Raji (cell line): ENCODE measurements around the gene NEURL1B.

Experiments
- POLR2A ChIP-seq: IDR thresholded peaks from 2 replicates; pipeline ENCODE4 v1.6.1; 2011; ENCODE audit warnings: low read depth, low read length, control low read depth; ENCODE audit not compliant: insufficient read depth

Gene NEURL1B

GRCh38 chr5:172640822-172641358, at the start of gene NEURL1B:
NEURL1B (plus strand) TSS chr5:172641263; CDS start chr5:172641407, 144 bp downstream.
- no peak for TF ChIP-seq POLR2A

GRCh38 chr5:172591636-172592035, 49.4 kb upstream of the NEURL1B start:
- TF ChIP-seq POLR2A = no peak

GRCh38 chr5:172592881-172593280, 48.2 kb upstream of the NEURL1B start:
- TF ChIP-seq POLR2A = no peak

- TF ChIP-seq POLR2A = no peak
Observed at GRCh38 chr5:172593306-172593705, 47.8 kb upstream of the NEURL1B start.

- TF ChIP-seq POLR2A = no peak
Observed at GRCh38 chr5:172593721-172594235, 47.3 kb upstream of the NEURL1B start.

- no peak for TF ChIP-seq POLR2A
Observed at GRCh38 chr5:172594431-172594830, 46.6 kb upstream of the NEURL1B start.

GRCh38 chr5:172594867-172595466, 46.1 kb upstream of the NEURL1B start:
- TF ChIP-seq POLR2A = no peak

- no peak for TF ChIP-seq POLR2A
Observed at GRCh38 chr5:172595596-172596455, 45.2 kb upstream of the NEURL1B start.

- TF ChIP-seq POLR2A = no peak
Observed at GRCh38 chr5:172596638-172597231, 44.3 kb upstream of the NEURL1B start.

- no peak for TF ChIP-seq POLR2A
Observed at GRCh38 chr5:172597755-172598155, 43.3 kb upstream of the NEURL1B start.

- no peak for TF ChIP-seq POLR2A
Observed at GRCh38 chr5:172598251-172599203, 42.5 kb upstream of the NEURL1B start.

GRCh38 chr5:172599204-172599567, 41.9 kb upstream of the NEURL1B start:
- no peak for TF ChIP-seq POLR2A

- TF ChIP-seq POLR2A = no peak
Observed at GRCh38 chr5:172600571-172600970, 40.5 kb upstream of the NEURL1B start.

GRCh38 chr5:172602783-172603231, 38.3 kb upstream of the NEURL1B start:
- TF ChIP-seq POLR2A = no peak

GRCh38 chr5:172603251-172603806, 37.7 kb upstream of the NEURL1B start:
- TF ChIP-seq POLR2A = no peak

GRCh38 chr5:172605466-172605865, 35.6 kb upstream of the NEURL1B start:
- TF ChIP-seq POLR2A = no peak
